GM21737 (cell line): ENCODE measurements around the gene STRADB.
"Not testable (repeated sequence)": the region's sequence is repeated elsewhere in the genome, so short reads cannot be mapped to it uniquely, and the experiment has no call there.

Source experiments
- ATAC-seq: cut with Tn5 transposase; IDR thresholded peaks from one replicate; pipeline ENCODE4 v1.9.1; 2021; ENCODE audit warnings: mild to moderate bottlenecking, moderate library complexity; ENCODE audit not compliant: unreplicated experiment

STRADB gene

DNA sequence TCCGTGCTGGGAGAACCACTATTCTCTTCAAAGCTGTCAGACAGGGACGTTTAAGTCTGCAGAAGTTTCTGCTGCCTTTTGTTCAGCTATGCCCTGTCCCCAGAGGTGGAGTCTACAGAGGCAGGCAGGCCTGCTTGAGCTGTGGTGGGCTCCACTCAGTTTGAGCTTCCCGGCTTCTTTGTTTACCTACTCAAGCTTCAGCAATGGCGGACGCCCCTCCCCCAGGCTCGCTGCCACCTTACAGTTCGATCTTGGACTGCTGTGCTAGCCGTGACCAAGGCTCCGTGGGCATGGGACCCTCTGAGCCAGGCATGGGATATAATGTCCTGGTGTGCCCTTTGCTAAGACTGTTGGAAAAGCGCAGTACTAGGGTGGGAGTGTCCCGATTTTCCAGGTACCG is 21.2 kb upstream of the STRADB start:
- ATAC-seq = not testable (repeated sequence)

GRCh38 chr2:201430839-201431238 is 20.7 kb upstream of the STRADB start:
- ATAC-seq = no peak

DNA sequence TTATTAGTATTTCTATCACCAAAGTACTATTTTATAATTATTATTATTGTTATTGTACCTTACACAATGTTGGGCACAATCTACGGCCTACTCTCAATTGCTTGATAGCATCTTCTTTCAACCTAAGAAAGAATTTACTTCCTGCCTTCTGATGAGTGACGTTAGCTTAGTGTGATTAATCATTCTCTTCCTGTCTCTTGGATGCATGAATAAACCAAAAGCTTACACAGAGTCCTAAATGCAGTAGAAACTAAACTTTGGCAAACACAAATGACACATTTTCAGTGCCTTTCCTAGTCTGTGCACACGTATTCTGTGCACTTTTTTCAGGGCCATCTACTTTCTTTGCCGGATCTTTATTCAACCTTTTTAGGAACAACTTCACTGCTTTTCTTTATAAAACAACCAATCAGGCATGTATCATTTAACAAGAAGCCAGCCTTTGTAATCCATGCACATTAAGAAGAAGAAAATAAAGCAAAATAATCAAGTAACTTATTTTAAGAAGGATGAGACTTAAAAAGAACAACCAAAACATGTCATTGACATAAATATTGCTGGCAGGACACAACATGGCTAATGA is 19.4 kb upstream of the STRADB start:
- ATAC-seq = no peak

- ATAC-seq = no peak
These were observed 18.7 kb upstream of the STRADB start for GRCh38 chr2:201432621-201433393.

GRCh38 chr2:201433394-201433995 is 18.0 kb upstream of the STRADB start:
- ATAC-seq = no peak

GRCh38 chr2:201436141-201436540 is 15.4 kb upstream of the STRADB start:
- ATAC-seq = no peak

- not testable (repeated sequence) for ATAC-seq
These were observed 12.1 kb upstream of the STRADB start for GRCh38 chr2:201439336-201439922.

DNA sequence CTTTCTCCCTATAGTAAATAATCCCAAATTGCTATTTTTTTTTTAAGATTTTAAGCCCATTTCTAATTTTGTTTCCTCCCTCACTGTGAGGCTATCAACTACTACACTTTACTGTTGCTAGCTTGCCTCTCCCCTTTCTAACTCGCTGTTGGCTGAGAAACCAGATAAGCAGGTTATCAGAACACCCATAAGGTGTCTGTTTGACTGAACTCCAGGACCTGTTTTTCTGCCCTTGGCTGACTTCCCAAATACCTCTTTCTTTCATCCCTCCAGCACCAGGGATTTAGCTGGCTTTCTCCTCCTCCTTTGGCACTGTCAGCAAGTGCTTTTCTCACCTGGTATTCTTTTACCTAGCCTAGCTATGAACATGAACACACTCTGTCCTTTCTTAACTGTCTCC is 11.4 kb upstream of the STRADB start:
- ATAC-seq = no peak

- ATAC-seq = no peak
These were observed 10.1 kb upstream of the STRADB start for GRCh38 chr2:201441409-201441808.

DNA sequence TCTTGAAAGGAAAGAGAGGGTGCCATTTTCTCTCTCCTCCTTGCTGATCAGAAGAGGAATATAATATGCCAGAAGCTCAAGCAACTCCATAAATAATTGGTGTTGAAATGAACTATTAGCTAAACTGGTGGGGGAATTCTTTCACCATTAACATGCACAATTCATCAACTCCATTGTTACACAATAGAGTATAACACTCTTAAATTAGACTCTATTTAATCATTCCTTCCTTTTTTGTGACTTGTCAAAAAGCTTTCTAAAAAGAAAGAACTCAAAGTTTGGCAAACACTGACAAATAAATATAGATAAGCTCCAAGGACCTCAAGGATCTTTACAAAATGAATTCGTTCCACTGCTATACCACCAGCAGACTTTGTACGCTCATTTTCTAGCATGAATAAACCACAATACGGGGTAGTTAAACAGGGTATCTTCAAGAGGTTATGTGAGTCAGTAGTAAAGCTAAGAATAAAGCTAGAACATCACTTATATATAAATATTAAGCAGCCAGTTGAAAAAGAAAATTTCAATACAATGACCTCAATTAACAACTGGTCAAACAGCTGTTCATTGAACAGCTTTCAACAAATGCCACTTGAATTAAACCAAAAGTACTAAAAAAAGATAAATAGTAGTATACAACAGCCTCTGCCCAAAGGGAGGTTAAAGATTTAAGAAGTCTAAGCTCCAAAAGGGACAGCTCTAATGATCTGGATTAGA is 6.6 kb upstream of the STRADB start:
- no peak for ATAC-seq

- ATAC-seq = no peak
These were observed 4.5 kb upstream of the STRADB start for GRCh38 chr2:201447086-201447485.

- no peak for ATAC-seq
These were observed 3.5 kb upstream of the STRADB start for GRCh38 chr2:201448061-201448460.

DNA sequence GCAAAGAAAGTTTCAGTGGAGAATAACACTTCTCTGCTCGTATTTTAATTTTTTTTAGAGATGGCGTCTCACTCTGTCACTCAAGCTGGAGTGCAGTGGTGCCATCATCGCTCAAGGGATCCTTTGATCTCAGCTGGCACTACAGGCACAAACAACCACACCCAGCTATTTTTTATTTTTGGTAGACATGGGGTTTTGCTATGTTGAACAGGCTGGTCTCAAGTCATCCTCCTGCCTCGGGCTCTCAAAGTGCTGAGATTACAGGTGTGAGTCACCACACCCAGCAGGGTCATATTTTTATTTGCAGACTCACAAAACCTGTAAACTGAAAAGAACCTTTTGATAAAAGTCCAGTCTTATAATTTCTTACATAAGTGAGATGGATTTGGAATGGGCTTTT is 2.8 kb upstream of the STRADB start:
- no peak for ATAC-seq

DNA sequence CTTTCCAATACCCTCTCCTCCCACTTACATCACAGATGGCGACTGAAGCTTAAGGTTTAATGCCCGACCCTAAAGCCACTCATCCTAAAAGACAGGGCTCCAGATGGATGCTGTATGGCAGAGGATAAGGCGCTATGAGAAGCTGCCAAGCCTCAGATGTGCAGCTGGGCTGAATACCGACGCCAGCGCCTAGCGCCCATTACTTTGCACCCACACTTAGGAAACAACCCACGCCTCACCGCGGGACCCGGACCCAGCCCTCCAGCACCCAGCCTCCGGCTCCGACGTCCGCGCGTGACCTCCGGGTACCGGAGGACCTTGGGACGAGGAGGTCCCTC is 617 bp upstream of the STRADB start:
- peak; percentile 23 for ATAC-seq

DNA sequence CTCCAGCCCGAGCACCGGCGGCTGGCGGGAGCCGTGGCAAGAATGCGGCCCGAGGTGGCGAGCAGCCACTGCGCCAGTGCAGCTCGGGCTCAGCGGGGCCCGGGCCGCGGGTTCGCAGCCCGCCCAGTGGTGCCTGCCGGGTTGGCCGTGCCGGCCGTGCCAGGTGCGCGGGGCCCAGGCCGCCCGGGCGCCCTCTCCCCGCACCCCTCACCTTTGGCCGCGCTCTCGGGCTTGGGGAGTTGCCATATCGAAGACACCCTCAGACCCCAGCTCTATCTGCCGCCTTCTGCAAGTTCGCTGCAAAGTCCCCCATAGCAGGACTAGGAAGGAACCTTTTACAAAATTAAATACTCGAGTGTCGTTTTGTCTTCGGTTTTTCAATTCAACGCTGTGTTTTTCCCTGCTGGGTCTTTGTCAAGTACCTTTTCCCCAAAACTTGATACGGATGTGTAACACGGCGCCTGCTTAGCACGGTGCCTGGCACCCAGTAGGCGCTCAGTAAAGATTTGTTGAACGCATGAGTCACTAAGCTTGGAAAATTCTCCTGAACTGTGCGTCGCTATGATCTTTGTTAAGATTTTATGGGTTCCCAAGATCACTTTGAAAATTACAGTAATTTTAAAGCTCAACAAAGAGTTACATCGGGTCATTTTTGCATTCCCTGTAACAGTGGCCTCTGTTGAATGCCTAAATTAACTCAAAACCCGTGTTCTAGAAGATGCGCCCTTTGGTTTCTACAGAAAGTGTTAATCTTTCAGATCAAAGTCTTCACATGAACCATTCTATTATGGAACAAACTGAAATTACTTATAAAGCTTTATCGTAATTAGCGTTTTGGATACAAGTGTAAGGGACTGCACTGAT is 750 bp downstream of the STRADB start:
- ATAC-seq = no peak

GRCh38 chr2:201452922-201453643 is 1.5 kb downstream of the STRADB start:
- ATAC-seq = no peak

DNA sequence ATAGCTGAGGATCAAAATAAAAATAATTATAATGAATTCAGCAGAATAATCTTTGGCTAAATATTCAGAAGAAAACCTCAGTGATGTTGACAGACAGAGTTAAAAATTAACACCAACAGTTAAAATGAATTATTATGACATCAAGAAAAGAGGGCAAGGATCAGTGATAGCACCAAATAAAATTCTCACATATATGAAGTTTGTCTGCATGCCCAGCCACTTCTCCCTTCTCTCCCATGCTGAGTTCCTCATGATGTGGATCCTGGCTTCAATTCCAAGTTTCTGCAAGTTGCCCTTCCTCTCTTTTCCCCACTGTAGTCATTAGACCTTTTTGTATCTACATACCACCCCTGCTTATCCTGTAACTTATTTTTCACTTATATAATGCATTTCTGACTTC is 6.8 kb downstream of the STRADB start:
- no peak for ATAC-seq

- ATAC-seq = no peak
These were observed 9.0 kb downstream of the STRADB start for GRCh38 chr2:201460532-201460931.

- ATAC-seq = no peak
These were observed 13.0 kb downstream of the STRADB start for GRCh38 chr2:201464547-201464946.

GRCh38 chr2:201465524-201465971 is 14.0 kb downstream of the STRADB start:
- no peak for ATAC-seq
